ENCODE measurements around the gene PEG3. TPM values are rescaled to one million over a fixed set of nuclear protein-coding genes. Genes with fewer than 3 reads are reported as not detected.

Gene PEG3
- total and polyA plus RNA-seq, 9 of the 15 experiments (the other 6 are each of a cell fraction or from before 2014, with no cell fraction given), result 0.04 to 0.40 TPM; not detected in 7

DNA sequence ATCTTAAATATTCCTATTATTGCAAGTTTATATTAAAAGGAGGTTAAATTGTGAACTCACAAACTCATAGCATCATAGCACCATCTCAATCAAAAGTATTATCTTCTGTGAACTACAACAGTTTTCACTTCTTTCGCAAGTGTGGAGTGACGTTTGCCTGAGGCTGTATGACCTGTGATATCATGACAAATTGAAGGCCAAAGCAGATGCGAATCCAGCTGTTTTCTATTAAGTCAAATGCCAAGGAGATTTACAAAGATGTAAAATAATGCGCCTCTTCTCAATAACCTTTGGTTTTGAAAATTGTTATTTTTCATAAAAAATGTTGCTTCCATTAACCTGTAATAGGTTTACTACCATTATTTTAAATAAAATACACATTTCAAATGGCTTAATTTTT, 7.6 kb upstream of the PEG3 start:
- in situ Hi-C loops (cut with MboI), result no loop called here
- no peak for FAIRE-seq
- WGBS (ENCODE audit: insufficient coverage, low coverage, missing lambda C conversion rate), result 3% methylated on average over 4 of the region's 4 CpGs

More for the DNA sequence above, 7.6 kb upstream of the PEG3 start:
- H2AFZ ChIP-seq (ENCODE audit: low read depth, low read length), result no peak overlapping the region
- H3K79me2 ChIP-seq (ENCODE audit: control insufficient read depth, insufficient read depth, low read length), result no peaks in the 10 kb centered on the region
- BruUV-seq (replicated peaks), result no TSS peak
- TF ChIP-seq ZNF583 (CRISPR knock-in tag; IDR thresholded peaks at IDR 0.05), result no peak
- no peak for TF ChIP-seq ZNF431 (CRISPR knock-in tag; IDR thresholded peaks at IDR 0.05)
- no peak for TF ChIP-seq ZNF232 (CRISPR knock-in tag; IDR thresholded peaks at IDR 0.05)
- no peak for TF ChIP-seq NR1H2 (CRISPR knock-in tag; IDR thresholded peaks at IDR 0.05)
- no peak for TF ChIP-seq SMARCE1 (IDR thresholded peaks at IDR 0.05)
- no peak for TF ChIP-seq CBX1 (IDR thresholded peaks at IDR 0.05; ENCODE audit: low read depth)
- TF ChIP-seq SMARCC2 (IDR thresholded peaks at IDR 0.05; ENCODE audit: low read depth), result no peak
- TF ChIP-seq, protein P1, sequence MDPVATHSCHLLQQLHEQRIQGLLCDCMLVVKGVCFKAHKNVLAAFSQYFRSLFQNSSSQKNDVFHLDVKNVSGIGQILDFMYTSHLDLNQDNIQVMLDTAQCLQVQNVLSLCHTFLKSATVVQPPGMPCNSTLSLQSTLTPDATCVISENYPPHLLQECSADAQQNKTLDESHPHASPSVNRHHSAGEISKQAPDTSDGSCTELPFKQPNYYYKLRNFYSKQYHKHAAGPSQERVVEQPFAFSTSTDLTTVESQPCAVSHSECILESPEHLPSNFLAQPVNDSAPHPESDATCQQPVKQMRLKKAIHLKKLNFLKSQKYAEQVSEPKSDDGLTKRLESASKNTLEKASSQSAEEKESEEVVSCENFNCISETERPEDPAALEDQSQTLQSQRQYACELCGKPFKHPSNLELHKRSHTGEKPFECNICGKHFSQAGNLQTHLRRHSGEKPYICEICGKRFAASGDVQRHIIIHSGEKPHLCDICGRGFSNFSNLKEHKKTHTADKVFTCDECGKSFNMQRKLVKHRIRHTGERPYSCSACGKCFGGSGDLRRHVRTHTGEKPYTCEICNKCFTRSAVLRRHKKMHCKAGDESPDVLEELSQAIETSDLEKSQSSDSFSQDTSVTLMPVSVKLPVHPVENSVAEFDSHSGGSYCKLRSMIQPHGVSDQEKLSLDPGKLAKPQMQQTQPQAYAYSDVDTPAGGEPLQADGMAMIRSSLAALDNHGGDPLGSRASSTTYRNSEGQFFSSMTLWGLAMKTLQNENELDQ (CRISPR knock-in tag; IDR thresholded peaks at IDR 0.05; ENCODE audit: borderline replicate concordance), result no peak
- TF ChIP-seq ESRRA (IDR thresholded peaks at IDR 0.05; ENCODE audit: borderline replicate concordance, low read depth), result no peak
- TF ChIP-seq ZNF79 (CRISPR knock-in tag; IDR thresholded peaks at IDR 0.05; ENCODE audit: low read depth), result no peak
- TF ChIP-seq, protein P2, sequence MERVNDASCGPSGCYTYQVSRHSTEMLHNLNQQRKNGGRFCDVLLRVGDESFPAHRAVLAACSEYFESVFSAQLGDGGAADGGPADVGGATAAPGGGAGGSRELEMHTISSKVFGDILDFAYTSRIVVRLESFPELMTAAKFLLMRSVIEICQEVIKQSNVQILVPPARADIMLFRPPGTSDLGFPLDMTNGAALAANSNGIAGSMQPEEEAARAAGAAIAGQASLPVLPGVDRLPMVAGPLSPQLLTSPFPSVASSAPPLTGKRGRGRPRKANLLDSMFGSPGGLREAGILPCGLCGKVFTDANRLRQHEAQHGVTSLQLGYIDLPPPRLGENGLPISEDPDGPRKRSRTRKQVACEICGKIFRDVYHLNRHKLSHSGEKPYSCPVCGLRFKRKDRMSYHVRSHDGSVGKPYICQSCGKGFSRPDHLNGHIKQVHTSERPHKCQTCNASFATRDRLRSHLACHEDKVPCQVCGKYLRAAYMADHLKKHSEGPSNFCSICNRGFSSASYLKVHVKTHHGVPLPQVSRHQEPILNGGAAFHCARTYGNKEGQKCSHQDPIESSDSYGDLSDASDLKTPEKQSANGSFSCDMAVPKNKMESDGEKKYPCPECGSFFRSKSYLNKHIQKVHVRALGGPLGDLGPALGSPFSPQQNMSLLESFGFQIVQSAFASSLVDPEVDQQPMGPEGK (CRISPR knock-in tag; IDR thresholded peaks at IDR 0.05; ENCODE audit: borderline replicate concordance), result no peak
- TF ChIP-seq, protein P3, sequence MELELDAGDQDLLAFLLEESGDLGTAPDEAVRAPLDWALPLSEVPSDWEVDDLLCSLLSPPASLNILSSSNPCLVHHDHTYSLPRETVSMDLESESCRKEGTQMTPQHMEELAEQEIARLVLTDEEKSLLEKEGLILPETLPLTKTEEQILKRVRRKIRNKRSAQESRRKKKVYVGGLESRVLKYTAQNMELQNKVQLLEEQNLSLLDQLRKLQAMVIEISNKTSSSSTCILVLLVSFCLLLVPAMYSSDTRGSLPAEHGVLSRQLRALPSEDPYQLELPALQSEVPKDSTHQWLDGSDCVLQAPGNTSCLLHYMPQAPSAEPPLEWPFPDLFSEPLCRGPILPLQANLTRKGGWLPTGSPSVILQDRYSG (tag; conservative IDR thresholded peaks at IDR 0.05; ENCODE audit: low read depth), result no peak
- TF ChIP-seq ZNF764 (CRISPR knock-in tag; IDR thresholded peaks at IDR 0.05; ENCODE audit: low read depth), result no peak
- H3K36me3 ChIP-seq (ENCODE audit: control insufficient read depth, insufficient read depth, low read length), result no peaks in the 10 kb centered on the region
- 0 out of 2 replicates have a peak, but pooled peaks cover 2% of the 10 kb centered on the region for H3K9me3 ChIP-seq (replicated peaks; ENCODE audit: control insufficient read depth, insufficient read depth, low read depth, low read length)
- no peaks in the 10 kb centered on the region for H3K4me1 ChIP-seq (replicated peaks in 1 of 2; ENCODE audit: control insufficient read depth in 2 of 2, insufficient read depth in 2 of 2, low read length in 2 of 2)
- H3K27me3 ChIP-seq (ENCODE audit: control insufficient read depth in 2 of 2, insufficient read depth in 2 of 2, low read length in 2 of 2), result no peaks in the 10 kb centered on the region
- H3K27ac ChIP-seq (ENCODE audit: extremely low read depth, low read depth, low read length), result no peak overlapping the region
- POLR2A ChIA-PET, result no interaction called here
- no peak overlapping the region for H3K4me2 ChIP-seq (ENCODE audit: insufficient read depth, low read length)
- CTCF ChIA-PET (ENCODE audit: low intra/inter-chr PET ratio), result no interaction called here
- no peak for DNase-seq (ENCODE audit: extremely low read depth in 1 of 4, low spot score in 3 of 4)
- no peaks in the 10 kb centered on the region for H4K20me1 ChIP-seq (replicated peaks; ENCODE audit: control insufficient read depth, insufficient read depth, low read length)
- H3K9me1 ChIP-seq (ENCODE audit: control insufficient read depth, insufficient read depth, low read length), result no peaks in the 10 kb centered on the region
- no peak for ATAC-seq
- intact Hi-C loops (cut with micrococcal nuclease), result no loop called here
- H3K9ac ChIP-seq (ENCODE audit: insufficient read depth in 1 of 2, low read depth in 2 of 2, low read length in 2 of 2), result no peak overlapping the region
- no peak overlapping the region for H3K4me3 ChIP-seq
